GM21529 (cell line): ENCODE data around the gene SYT10.
"Not testable (repeated sequence)": the region's sequence is repeated elsewhere in the genome, so short reads cannot be mapped to it uniquely, and the experiment has no call there.

Experiments used
- ATAC-seq: cut with Tn5 transposase; IDR thresholded peaks from one replicate; pipeline ENCODE4 v1.9.1; 2021; ENCODE audit not compliant: unreplicated experiment

SYT10 gene, protein sequence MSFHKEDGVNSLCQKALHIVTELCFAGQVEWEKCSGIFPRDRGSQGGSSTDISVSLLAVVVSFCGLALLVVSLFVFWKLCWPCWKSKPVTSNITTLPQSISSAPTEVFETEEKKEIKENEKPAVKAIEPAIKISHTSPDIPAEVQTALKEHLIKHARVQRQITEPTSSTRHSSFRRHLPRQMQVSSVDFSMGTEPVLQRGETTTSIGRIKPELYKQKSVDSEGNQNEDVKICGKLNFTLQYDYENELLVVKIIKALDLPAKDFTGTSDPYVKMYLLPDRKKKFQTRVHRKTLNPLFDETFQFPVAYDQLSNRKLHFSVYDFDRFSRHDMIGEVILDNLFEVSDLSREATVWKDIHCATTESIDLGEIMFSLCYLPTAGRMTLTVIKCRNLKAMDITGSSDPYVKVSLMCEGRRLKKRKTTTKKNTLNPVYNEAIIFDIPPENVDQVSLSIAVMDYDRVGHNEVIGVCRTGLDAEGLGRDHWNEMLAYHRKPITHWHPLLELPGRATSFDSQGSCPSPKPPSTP

GRCh38 chr12:33439587-33440011 lies at the start of gene SYT10:
TSS of gene SYT10 (minus strand) at chr12:33439819. CDS start at chr12:33439522, 297 bp downstream.
- ATAC-seq, result no peak

DNA sequence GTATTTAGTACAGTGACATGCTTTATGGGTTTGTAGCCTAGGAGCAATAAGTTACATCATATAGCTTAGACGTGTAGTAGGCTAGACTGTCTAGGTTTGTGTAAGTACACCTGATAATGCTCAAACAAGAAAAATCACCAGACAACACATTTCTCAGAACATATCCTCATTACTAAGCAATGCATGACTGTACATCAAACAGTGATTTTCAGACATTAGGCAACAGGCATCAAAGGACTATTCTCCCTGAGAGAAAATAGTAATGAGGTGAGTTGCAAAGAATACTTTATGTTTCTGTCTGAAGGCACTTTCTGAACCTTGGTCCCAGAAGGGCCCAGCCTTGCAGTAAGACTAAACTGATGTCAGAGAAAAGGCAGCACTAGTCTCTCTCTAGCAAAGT lies 48.4 kb upstream of the SYT10 start:
- ATAC-seq, result no peak

DNA sequence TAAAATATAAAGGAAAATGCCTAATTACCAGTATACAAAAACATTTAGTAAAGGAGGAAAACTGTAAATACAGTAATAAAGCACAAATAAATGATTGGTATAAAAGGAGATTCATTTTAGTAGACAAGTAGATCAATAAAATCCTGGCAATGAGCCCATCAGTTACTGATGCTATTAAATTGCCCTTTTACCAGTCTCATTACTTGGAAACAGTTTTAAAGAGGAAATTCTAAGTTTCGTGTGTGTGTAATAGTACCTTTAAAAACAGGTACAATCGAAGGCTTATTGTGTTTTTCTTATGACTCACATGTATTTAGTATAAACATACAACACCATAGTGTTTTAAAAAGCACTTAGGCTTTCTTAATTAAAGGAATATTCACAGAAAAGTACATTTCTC lies 46.4 kb upstream of the SYT10 start:
- no peak for ATAC-seq

DNA sequence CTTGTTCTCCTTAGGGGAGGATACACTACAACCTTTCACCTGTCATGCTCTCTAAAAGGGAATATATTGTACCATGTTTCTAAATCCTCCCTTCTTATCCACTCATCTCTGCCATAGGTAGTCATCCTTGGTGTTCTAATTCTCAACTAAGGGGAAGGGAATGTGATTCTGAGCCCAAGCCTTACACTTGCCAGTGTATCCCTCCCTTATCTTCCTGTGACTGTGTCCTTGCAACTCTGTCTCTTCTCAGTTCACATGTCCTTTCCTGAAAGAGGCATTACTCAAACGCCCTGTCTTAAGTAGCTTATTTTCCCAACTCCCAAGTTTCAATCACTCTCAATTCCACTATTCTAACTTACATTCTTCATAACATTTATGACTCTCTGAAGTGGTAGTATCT lies 44.5 kb upstream of the SYT10 start:
- ATAC-seq, result no peak

DNA sequence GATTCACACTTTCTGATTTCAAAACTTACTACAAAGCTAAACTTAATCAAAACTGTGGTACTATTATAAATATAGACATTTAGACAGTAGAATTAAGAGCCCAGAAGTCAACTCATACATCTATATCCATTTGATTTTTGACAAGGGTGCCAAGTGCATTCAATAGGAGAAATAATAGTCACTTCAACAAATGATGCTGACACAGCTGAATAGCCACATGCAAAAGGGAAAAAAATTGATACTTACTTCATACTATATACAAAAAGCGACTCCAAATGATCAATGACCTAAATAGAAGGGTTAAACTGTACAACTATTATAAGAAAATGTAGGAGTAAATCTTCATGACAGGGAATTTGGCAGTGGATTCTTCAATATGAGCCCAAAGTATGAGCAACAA lies 40.7 kb upstream of the SYT10 start:
- ATAC-seq, result no peak

GRCh38 chr12:33476058-33476457 lies 36.4 kb upstream of the SYT10 start:
- ATAC-seq, result no peak

DNA sequence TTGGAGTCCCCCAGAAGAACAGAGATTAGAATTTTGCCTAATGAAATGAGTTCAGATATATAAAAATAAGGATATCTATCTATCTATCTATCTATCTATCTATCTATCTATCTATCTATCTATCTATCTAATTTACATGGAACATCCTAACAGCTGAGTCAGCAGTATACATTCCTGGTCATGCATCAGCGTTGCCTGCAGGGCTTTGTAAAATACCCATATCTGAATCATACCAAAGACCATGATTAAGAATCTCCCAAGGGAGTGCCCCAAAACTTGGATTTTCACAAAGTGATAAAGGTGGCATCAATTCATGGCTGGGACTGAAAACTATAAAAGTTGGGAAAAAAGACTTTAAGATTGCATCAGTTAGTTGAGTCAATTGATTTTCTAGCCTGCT lies 32.7 kb upstream of the SYT10 start:
- ATAC-seq, result no peak

DNA sequence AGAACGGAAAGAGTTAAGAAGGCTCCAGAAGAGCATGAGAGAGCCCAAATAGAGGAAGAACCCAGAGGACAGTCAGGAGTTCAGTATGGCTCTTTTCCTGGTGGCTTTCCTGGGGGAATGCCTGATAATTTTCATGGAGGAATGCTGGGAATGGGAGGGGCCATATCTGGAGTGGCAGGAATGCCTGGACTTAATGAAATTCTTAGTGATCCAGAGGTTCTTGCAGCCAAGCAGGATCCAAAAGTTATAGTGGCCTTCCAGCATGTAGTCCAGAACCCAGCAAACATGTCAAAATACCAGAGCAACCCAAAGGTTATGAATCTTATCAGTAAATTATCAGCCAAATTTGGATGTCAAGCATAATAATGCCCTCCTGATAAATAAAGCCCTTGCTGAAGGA lies 15.5 kb upstream of the SYT10 start:
- ATAC-seq, result no peak

GRCh38 chr12:33450480-33450879 lies 10.9 kb upstream of the SYT10 start:
- no peak for ATAC-seq

DNA sequence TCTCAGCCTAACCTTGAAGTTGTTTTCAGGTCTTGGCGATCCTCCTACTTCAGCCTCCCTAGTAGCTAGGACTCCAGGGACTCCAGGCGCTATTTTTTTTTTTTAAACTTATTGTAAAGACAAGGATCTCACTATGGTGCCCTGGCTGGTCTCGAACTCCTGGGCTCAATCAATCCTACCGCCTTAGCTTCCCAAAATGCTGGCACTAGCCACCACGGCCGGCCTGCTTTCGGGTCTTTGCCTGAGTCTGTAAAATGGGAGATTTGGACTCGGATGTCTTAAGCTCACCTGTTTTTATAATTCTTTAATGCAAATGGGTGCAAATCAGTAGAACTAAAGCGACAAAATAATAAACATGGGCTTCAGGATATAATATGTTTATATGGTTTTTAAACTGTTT lies 858 bp upstream of the SYT10 start:
- ATAC-seq, result no peak

GRCh38 chr12:33438851-33439586 lies 600 bp downstream of the SYT10 start:
- no peak for ATAC-seq

- ATAC-seq, result no peak
Observed at GRCh38 chr12:33438025-33438772, 1.4 kb downstream of the SYT10 start.

GRCh38 chr12:33437598-33437997 lies 2.0 kb downstream of the SYT10 start:
- no peak for ATAC-seq

DNA sequence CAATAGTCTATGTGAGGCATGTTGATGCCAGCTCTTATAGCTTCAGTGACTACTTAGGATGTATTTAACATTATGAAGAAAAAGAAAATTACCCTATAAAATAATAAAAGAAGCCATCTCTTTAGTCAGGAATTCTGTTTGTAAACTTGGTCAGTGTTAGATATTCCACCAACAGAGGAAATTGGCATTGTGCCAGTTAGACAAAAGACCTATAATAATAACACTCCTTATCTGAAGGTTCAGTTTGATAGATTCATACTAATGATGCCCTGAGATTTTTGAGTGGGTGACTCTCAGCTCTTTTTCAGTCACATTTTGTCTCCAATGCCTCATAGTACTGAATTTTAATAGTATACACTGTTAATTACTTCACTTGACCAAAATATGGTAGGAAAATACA lies 6.6 kb downstream of the SYT10 start:
- ATAC-seq, result no peak

DNA sequence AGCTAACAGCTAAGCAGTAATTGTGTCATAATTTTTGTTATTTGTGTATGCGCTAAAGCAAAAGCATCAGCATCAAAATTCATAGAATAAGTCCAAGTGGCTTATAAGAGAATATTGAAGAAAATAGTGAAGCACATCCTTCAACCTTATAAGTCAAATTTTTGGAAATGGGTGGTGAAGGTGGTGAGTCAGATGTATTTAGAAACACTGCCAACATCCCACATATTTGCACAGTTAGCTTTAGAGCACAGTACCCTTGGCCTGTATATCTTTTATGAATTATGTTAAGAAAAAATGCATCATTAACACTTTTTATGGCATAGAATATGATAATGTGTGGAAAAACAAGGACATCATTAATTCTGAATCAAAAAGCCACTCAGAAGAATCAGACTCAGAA lies 8.0 kb downstream of the SYT10 start:
- ATAC-seq, result no peak

- no peak for ATAC-seq
Observed at GRCh38 chr12:33429468-33429867, 10.2 kb downstream of the SYT10 start.

- no peak for ATAC-seq
Observed at GRCh38 chr12:33427071-33427470, 12.5 kb downstream of the SYT10 start.

GRCh38 chr12:33423706-33424105 lies 15.9 kb downstream of the SYT10 start:
- ATAC-seq, result no peak

- ATAC-seq, result not testable (repeated sequence)
Observed at GRCh38 chr12:33412410-33412809, 27.2 kb downstream of the SYT10 start.

- no peak for ATAC-seq
Observed at GRCh38 chr12:33383503-33383902, 56.1 kb downstream of the SYT10 start.

GRCh38 chr12:33376153-33376552 lies 63.5 kb downstream of the SYT10 start:
- no peak for ATAC-seq
